ENCODE data around the gene NSUN2.
"Not testable (repeated sequence)": the region's sequence is repeated elsewhere in the genome, so short reads cannot be mapped to it uniquely, and the experiment has no call there.

NSUN2 gene

GRCh38 chr5:6632888-6633468, at the start of gene NSUN2, which contains the start of gene SRD5A1:
NSUN2 (minus strand) TSS chr5:6633044; CDS start chr5:6632979, 65 bp downstream.
SRD5A1 (plus strand) TSS chr5:6633440; CDS start chr5:6633577, 137 bp downstream.
- peak; percentile 88 to 92 for DNase-seq

DNA sequence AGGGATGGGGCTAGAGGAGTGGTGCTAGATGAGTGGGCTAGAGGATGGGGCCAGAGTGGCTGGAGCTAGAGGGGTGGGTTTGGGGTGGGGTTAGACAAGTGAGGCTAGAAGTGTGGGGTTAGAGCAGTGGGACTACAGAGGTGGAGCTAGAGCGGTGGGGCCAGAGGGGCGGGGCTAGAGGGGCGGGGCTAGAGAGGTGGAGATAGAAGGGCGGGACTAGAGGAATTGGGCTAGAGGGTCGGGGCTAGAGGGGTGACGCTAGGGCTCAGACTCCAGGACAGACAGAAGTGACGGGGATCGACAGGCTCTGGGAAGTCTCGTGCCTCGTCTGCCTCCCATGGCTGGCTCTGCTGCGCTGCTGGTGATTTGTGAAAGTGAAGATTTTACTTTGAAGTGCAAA, 49.4 kb upstream of the NSUN2 start:
- DNase-seq, result no peak

GRCh38 chr5:6681682-6682081, 48.8 kb upstream of the NSUN2 start:
- no peak for DNase-seq

DNA sequence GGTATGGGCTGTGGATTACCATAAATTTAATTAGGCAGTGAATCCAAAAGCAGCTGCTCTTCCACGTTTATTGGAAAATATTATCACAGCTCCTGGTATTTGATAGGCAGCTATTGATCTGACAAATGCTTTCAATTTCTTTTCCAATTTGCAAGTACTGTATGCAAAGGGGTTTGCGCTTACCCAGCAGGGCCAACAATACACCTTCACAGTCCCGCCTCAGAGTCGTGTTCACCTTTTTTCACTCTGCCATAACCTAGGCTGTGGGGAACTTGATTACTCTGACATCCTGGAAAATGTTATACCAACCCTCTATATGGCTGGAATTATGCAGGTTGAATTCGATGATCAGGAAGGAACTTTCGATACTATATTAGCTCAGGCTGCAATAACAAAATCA, 48.1 kb upstream of the NSUN2 start:
- no peak for DNase-seq

DNA sequence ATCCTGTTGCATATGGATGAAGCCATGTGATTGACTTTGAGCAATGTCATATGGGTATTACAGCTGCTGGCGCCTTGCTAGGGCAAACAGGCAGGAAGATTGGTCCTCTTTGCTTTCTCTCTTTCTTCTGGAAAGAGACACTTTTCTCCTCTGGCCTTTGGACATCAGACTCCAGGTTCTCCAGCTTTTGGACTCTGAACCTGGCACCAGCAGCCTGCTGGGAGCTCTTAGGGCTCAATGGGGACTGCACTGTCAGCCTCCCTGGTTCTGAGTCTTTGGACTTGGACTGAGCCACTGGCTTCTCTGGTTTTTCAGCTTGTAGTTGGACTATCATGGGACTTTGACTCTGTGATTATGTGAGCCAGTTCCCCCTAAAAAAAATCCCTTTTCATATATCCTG, 45.5 kb upstream of the NSUN2 start:
- DNase-seq, result no peak

GRCh38 chr5:6676702-6677101, 43.9 kb upstream of the NSUN2 start:
- no peak for DNase-seq

- DNase-seq, result no peak
Observed at GRCh38 chr5:6675784-6676491, 43.1 kb upstream of the NSUN2 start.

DNA sequence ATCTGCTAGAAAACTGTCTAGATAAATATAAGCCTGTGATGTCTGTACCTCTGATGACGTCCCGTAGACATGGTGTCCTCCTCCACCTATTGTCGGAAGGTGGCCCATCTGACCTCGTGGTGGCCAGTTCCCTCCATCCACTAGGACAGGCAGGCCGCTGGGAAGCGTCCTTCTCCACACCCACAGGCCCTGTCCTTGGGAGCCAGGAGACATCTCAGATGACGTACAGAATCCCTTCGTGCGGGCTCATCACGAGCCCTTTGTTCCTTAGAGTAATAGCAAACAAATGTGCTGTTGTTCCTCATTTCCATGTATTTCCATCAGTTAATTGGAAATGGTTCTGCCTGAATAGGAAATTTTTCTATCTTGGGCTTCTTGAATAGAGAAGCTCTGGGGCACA, 42.0 kb upstream of the NSUN2 start:
- no peak for DNase-seq

- DNase-seq, result no peak
Observed at GRCh38 chr5:6674421-6674820, 41.6 kb upstream of the NSUN2 start.

DNA sequence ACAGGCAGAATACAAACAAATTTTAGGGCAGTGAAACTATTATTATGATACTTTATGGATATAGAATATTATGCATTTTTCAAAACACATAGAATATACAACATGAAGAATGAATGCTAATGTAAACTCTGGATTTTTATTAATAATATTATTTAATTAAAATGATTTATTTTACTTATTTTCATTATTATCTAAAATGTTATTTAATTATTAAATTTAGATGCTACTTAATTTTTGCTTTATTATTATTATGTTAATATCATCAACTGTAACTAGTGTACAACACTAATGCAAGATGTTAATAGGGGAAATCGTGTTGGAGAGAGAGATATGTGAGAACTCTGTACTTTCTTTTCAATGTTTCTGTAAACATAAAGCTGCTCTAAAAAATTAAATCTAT, 41.1 kb upstream of the NSUN2 start:
- DNase-seq, result no peak

GRCh38 chr5:6673031-6673430, 40.2 kb upstream of the NSUN2 start:
- DNase-seq, result no peak

- not testable (repeated sequence) for DNase-seq
Observed at GRCh38 chr5:6668717-6669116, 35.9 kb upstream of the NSUN2 start.

DNA sequence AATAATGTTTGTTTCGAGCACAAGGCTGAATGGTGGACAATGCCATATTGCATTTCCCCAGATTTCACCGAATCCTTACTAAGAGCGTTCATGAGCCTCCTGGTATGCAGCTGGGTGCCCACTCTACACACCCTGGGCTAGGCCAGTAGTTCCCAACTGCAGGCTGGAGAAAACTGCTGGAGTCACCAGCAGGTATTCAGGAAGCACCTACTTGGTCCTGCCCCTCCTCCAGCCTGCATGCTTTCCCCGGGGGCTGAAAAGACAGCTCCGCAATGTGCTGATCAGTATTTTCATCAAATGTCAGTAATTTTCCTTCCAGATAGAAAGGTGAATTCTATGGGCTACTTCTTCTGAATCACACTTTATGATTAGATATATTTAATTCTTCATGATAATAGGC, 34.8 kb upstream of the NSUN2 start:
- DNase-seq, result no peak

- no peak for DNase-seq
Observed at GRCh38 chr5:6666762-6667161, 33.9 kb upstream of the NSUN2 start.

DNA sequence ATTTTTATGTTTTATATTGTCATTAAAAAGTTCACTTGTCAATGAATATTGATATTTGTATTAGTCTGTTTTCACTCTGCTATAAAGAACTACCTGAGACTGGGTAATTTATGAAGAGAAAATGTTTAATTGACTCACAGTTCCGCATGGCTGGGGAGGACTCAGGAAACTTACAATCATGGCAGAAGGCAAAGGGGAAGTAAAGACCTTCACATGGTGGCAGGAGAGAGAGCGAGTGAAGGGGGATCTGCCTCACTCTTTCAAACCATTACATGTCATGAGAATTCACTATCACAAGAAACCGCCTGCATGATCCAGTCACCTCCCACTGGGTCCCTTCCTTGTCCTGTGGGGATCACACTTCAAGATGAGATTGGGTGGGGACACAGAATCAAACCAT, 27.8 kb upstream of the NSUN2 start:
- DNase-seq, result no peak

DNA sequence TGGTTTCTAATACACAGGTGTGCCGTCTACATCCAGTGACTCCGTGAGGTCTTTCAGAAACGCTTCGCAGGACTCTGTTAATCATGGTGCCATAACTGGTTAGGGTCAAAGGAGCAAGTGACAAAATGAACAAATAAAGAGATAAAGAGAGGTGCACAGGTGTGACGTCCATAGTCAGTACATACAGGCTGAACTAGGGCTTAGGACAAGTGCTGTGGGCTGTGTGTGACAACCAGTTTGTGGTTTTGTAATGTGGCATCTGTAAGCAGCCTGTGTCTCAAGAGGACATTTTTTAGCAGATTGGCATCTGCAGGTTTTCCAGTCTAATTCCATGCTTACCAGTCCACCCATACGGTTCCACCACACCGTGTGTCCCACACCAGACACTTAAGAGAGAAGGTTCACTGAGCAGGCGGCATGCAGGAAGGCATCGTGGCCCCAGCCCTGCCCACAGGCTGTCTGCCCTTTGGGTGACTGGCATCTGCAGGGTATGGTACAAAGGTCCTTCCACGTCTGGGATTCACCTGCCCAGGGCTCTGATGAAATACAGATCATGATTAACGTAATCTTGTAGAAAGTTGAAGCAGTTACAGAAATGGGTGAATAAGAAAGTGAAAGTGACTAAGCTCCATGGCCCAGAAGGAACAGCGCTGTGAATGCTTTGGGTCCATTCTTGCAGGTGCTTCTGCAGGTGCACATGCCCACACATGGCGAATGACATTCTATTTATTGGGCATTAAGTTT, 27.3 kb upstream of the NSUN2 start:
- DNase-seq, result no peak

DNA sequence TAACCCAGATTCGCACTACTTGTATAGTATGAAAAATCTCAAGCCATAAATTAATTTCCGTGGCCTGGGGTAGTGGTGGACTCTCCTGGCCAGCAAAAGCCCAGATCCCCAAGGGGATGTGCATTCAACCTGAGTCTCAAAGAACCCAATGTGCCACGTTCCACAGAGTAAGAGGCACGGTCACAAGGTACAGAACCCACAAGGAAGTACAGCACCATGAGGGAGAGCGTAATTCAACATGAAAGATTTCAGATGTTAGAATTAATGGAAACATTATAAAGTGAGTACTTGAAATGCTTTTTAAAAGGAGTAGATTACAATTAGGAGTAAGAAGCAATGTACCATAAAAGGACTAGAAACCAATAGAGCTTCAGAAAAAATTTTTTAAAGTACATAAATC, 23.8 kb upstream of the NSUN2 start:
- no peak for DNase-seq

DNA sequence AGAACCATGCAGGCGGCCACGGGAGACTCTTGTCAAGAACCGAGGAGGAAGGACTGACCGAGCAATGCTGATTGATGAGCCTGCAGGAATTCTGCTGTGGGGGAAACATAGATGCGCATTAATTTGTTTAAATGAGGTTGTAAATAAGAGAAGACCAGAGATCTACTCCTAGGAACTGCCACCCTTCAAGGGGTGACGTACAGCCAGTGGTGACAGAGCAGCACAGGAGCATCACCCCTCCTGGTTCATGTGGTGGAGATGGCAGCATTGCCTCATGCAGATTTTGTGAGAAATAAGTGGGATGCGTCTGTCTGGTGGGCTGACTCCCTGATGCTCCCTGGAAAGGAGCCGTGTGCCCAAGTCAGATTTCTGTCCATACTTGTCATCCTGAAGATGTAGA, 22.6 kb upstream of the NSUN2 start:
- no peak for DNase-seq

- DNase-seq, result no peak
Observed at GRCh38 chr5:6652025-6652424, 19.2 kb upstream of the NSUN2 start.

DNA sequence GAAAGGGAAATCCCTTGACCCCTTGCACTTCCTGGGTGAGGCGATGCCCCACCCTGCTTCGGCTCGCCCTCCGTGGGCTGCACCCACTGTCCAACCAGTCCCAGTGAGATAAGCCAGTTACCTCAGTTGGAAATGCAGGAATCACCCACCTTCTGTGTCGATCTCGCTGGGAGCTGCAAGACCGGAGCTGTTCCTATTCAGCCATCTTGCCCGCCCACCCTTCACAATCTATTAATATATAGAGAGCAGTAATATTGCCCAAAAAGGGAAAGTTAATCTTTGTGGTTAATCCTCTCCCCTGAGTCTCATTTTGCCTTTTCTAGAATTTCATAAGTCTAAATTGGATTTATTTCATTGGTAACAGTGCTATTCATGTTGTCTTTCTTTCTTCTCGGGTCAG, 16.8 kb upstream of the NSUN2 start:
- no peak for DNase-seq

GRCh38 chr5:6649186-6649585, 16.3 kb upstream of the NSUN2 start:
- DNase-seq, result no peak

- not testable (repeated sequence) for DNase-seq
Observed at GRCh38 chr5:6645571-6646362, 12.9 kb upstream of the NSUN2 start.

- DNase-seq, result no peak
Observed at GRCh38 chr5:6644794-6645241, 12.0 kb upstream of the NSUN2 start.
